ENCODE results near the gene USP37. TPM values are rescaled to one million over a fixed set of nuclear protein-coding genes. Genes with fewer than 3 reads are reported as not detected.

The USP37 gene
- total and polyA plus RNA-seq, 2 of the 13 experiments (the other 11 are each of a cell fraction or from before 2014, with no cell fraction given) = 6.5 to 30.6 TPM

- TF ChIP-seq HNF1A (IDR thresholded peaks at IDR 0.05; ENCODE audit: low read depth) (no peak), HNF1A (CRISPR knock-in tag; IDR thresholded peaks at IDR 0.05; ENCODE audit: borderline replicate concordance) (0 out of 2 replicates have a peak, but pooled peaks have one; percentile 33), ZBTB49 (CRISPR knock-in tag; IDR thresholded peaks at IDR 0.05; ENCODE audit: borderline replicate concordance) (no peak), ZNF383 (CRISPR knock-in tag; IDR thresholded peaks at IDR 0.05; ENCODE audit: borderline replicate concordance) (0 out of 2 replicates have a peak, but pooled peaks have one; percentile 59), RBAK (CRISPR knock-in tag; IDR thresholded peaks at IDR 0.05) (no peak), ARID2 (CRISPR knock-in tag; IDR thresholded peaks at IDR 0.05; ENCODE audit: borderline replicate concordance) (no peak), FOXP1 (IDR thresholded peaks at IDR 0.05) (no peak), FOXP1 (CRISPR knock-in tag; IDR thresholded peaks at IDR 0.05) (peak; percentile 56), HDAC1 (CRISPR knock-in tag; IDR thresholded peaks at IDR 0.05) (peak; percentile 65), TCF12 (IDR thresholded peaks at IDR 0.05) (no peak), TCF12 (CRISPR knock-in tag; IDR thresholded peaks at IDR 0.05) (no peak), ARID5B (CRISPR knock-in tag; IDR thresholded peaks at IDR 0.05) (peak; percentile 94), ZBTB42 (CRISPR knock-in tag; IDR thresholded peaks at IDR 0.05) (no peak), TEF (CRISPR knock-in tag; IDR thresholded peaks at IDR 0.05) (no peak), ZFP37 (CRISPR knock-in tag; IDR thresholded peaks at IDR 0.05; ENCODE audit: borderline replicate concordance) (no peak), TMF1 (CRISPR knock-in tag; IDR thresholded peaks at IDR 0.05; ENCODE audit: low read depth) (no peak), CAMTA2 (CRISPR knock-in tag; IDR thresholded peaks at IDR 0.05; ENCODE audit: borderline replicate concordance) (no peak), ETS1 (CRISPR knock-in tag; IDR thresholded peaks at IDR 0.05) (no peak), AGO1 (IDR thresholded peaks at IDR 0.05; ENCODE audit: low read depth, low read length, poor library complexity, severe bottlenecking) (no peak)
Measured at GRCh38 chr2:218448934-218449333, 119.2 kb downstream of the USP37 start (continued).

Measured in HepG2 (cell line).